NCI-H510A (cell line): ENCODE measurements around the gene CYB5R4.

ENCODE experiments used
- DNase-seq: peaks from one replicate; lab custom pipeline; 2025; lab: John Stamatoyannopoulos, UW

The CYB5R4 gene, protein sequence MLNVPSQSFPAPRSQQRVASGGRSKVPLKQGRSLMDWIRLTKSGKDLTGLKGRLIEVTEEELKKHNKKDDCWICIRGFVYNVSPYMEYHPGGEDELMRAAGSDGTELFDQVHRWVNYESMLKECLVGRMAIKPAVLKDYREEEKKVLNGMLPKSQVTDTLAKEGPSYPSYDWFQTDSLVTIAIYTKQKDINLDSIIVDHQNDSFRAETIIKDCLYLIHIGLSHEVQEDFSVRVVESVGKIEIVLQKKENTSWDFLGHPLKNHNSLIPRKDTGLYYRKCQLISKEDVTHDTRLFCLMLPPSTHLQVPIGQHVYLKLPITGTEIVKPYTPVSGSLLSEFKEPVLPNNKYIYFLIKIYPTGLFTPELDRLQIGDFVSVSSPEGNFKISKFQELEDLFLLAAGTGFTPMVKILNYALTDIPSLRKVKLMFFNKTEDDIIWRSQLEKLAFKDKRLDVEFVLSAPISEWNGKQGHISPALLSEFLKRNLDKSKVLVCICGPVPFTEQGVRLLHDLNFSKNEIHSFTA

DNA sequence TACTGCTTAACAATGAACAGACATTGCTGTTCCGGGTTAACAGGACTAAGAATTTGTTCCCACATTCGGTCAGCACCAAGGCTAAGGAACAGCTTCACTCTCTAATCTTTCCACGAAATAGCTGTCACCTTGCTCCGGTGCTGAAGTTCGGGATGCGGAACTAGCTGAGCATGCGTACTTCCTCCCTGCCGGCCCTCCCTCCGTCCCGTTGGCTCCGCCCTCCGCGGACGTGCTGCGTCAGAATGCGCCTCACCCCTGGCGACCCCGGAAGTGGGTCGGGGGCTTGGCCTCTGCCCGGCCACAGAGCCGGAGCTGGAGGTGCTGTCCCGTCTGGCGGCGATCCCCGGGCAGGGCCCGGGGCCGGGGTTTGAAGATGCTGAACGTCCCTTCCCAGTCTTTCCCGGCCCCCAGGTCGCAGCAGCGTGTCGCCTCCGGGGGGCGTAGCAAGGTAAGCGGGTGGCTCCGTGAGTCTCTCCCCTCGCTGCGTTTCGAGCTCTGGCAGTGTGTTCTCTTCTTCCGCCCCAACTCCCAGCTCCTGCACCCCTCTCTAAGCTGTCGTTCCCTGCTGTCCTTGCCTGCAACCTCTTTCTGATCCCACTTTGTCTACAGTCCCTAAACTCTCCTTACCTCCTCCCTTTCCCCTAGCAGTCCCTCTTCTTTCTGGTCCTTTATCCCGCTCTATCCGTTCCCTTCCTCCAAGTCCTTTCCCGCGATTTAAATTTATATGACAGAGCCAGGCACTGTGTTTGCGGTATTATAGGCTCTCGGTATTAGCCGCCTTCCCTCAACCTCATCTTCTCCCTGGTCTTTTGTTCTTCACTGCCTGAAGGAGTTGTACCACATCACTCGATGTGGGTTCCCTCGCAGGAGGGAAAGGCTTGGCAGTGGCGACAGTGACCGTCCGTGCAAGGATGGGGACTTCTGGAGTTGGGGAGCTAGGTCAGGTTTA is at the start of gene CYB5R4:
Gene CYB5R4 (plus strand): TSS at position 280 of the 949 bp plus-strand sequence. CDS start 94 bp downstream, at position 374.
- peak; percentile 49 for DNase-seq

DNA sequence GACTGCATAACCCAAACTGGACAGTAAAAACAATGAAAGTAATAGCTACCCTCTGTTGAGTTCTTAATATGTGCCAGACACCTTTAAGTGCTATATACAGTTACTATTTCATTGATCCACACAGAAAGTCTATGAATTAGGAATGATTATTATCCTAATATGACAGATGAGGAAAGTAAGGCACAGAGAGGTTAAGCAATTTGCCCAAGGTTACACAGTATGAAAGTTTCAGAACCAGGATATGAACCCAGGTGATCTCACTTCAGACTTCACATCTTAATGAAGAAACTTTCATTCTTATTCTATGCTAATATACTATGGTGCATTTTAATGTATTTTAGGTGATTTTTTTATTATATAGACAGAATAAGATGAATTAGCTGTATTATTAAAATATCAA is 46.9 kb upstream of the CYB5R4 start:
- no peak for DNase-seq

- no peak for DNase-seq
These were observed 43.7 kb upstream of the CYB5R4 start for GRCh38 chr6:83815631-83816272.

GRCh38 chr6:83822629-83823169 is 36.8 kb upstream of the CYB5R4 start:
- no peak for DNase-seq

- no peak for DNase-seq
These were observed 35.1 kb upstream of the CYB5R4 start for GRCh38 chr6:83824388-83824801.

GRCh38 chr6:83824831-83825230 is 34.7 kb upstream of the CYB5R4 start:
- DNase-seq: no peak

DNA sequence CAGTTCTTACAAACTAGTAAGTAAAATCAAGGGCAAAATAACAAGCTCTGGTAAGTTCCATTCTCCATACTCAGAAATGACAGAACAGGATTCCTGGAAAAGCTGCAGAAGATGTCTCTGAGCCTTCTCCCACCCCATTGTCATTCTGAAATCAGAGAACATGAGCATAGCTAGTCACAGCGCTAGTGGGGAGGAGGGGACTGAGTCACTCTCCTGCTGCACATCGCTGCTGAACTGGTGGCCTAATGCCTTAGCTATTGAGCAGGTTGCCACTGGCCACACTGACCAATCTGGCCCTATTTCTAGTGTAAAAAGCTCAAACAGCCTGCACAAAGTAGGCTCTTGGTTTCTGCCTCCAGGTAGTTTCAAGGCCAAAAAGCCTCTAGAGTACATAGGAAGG is 32.4 kb upstream of the CYB5R4 start:
- DNase-seq: no peak

DNA sequence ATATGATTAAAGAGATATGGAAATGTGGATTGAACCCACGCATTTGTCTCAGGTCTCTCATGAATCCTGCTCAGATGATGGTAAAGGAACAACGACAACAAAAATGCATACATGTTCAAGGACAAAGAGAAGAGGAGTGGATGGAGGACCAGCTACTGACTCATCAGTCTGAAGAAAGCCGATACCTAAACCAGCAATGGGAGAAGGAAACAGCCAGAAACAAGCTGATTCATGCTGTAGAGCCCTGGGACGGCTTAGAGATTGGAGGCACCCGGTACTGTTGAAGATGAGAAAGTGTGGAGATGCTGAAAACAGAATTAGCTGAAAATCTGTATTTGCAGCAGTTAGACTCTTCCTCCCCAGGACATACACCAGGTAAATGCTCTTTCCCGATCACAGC is 20.8 kb upstream of the CYB5R4 start:
- DNase-seq: no peak

GRCh38 chr6:83844170-83844569 is 15.3 kb upstream of the CYB5R4 start:
- no peak for DNase-seq

- no peak for DNase-seq
These were observed 13.2 kb upstream of the CYB5R4 start for GRCh38 chr6:83846291-83846690.

GRCh38 chr6:83847179-83847578 is 12.3 kb upstream of the CYB5R4 start:
- DNase-seq: no peak

DNA sequence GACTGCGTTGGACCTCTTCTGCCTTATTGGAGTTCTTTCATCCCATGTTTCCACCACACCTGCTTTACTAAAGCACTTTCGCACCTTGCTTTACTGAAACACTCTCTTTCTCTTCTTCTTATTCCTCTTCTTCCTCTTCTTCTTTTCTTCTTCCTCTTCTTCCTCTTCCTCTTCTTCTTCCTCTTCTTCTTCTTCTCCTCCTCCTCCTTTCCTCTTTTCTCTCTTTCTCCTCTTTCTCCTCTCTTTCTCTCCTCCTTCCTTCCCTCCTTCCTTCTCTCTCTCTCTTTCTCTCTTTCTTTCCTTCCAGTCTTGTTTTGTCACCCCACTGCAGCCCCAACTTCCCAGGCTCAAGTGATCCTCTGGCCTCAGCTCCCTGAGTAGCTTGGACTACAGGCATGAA is 10.4 kb upstream of the CYB5R4 start:
- DNase-seq: no peak

DNA sequence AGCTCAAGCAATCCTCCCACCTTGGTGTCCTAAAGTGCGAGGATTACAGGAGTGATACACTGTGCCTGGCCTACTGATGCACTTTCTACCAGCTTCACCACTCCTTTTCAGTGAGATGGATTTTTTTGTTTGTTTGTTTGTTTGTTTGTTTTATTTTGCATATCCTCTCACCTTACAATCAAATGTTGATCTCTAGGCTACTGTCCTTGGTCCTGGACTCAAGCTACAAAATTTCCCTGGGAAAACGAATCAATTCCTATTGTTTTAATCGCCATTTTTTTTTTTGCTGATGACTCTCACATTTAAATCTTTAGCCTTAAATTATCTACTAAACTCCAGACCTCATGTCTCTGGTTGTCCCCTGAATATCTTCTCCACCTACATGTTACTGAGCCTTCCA is 9.9 kb upstream of the CYB5R4 start:
- DNase-seq: no peak

GRCh38 chr6:83852528-83853177 is 6.8 kb upstream of the CYB5R4 start:
- no peak for DNase-seq

GRCh38 chr6:83853178-83854000 is 6.1 kb upstream of the CYB5R4 start, which contains the start of gene RIPPLY2:
Gene RIPPLY2 (plus strand): TSS chr6:83853360. CDS start chr6:83853417, 57 bp downstream.
- peak; percentile 45 for DNase-seq

DNA sequence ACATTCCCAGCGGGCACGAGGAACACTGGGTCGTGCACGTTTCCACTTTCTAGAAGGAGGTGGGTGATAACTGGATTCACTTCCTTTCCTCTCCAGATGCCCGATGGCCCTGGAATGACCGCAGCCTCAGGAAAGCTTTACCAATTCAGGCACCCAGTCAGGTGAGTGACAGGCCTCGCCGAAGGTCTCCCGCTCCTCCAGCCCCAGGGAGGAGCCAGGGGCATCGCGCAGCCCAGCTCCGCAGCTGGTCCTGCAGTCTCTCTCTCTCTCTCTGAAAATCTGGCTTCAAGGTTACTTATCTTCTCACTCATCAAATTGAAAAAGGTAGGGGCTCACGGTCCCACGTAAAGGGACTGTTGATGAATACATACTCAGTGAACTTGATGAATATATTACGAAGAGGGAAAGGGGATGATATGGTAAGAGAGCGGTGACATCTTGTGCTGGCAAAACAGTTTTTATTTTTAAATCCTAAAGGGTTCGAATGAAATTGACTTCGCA is 5.4 kb upstream of the CYB5R4 start:
- peak; percentile 20 for DNase-seq

GRCh38 chr6:83854766-83855165 is 4.7 kb upstream of the CYB5R4 start:
- DNase-seq: no peak

GRCh38 chr6:83860359-83860755 is 868 bp downstream of the CYB5R4 start:
- no peak for DNase-seq

GRCh38 chr6:83860782-83861495 is 1.4 kb downstream of the CYB5R4 start:
- no peak for DNase-seq
